ENCODE data around the gene PARD6B. TPM values are rescaled to one million over a fixed set of nuclear protein-coding genes. Genes with fewer than 3 reads are reported as not detected.
A peak's percentile ranks its signal among the peaks of the same experiment; 100 is the strongest.

Gene PARD6B
- total and polyA plus RNA-seq, 2 of the 13 experiments (the other 11 are each of a cell fraction or from before 2014, with no cell fraction given), result 6.9 to 22.2 TPM

DNA sequence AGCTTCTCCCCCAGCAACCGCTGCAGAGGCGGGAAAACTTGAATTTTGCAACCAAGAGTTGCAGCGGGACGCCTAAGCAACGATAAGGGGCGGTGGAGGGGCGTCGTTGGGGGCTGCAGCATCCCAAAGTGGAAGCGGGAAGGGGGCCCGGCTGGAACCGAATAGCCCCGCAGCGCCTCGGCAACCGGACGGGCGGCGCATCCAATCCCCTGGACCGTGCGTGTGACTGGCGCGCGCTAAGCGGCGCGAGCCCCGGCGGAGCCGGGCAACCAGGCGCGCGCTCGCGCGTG lies 670 bp upstream of the PARD6B start (continued):
- TF ChIP-seq, protein P1, sequence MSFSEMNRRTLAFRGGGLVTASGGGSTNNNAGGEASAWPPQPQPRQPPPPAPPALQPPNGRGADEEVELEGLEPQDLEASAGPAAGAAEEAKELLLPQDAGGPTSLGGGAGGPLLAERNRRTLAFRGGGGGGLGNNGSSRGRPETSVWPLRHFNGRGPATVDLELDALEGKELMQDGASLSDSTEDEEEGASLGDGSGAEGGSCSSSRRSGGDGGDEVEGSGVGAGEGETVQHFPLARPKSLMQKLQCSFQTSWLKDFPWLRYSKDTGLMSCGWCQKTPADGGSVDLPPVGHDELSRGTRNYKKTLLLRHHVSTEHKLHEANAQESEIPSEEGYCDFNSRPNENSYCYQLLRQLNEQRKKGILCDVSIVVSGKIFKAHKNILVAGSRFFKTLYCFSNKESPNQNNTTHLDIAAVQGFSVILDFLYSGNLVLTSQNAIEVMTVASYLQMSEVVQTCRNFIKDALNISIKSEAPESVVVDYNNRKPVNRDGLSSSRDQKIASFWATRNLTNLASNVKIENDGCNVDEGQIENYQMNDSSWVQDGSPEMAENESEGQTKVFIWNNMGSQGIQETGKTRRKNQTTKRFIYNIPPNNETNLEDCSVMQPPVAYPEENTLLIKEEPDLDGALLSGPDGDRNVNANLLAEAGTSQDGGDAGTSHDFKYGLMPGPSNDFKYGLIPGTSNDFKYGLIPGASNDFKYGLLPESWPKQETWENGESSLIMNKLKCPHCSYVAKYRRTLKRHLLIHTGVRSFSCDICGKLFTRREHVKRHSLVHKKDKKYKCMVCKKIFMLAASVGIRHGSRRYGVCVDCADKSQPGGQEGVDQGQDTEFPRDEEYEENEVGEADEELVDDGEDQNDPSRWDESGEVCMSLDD (CRISPR knock-in tag; IDR thresholded peaks at IDR 0.05; ENCODE audit: borderline replicate concordance), result no peak
- TF ChIP-seq ZNF558 (CRISPR knock-in tag; IDR thresholded peaks at IDR 0.05; ENCODE audit: borderline replicate concordance), result 0 out of 2 replicates have a peak, but pooled peaks have one; percentile 3
- TF ChIP-seq POLR2A (IDR thresholded peaks at IDR 0.05; ENCODE audit: insufficient read depth in 1 of 2, low read depth in 2 of 2, low read length in 2 of 2), result peak in 1 of 2 experiments; percentile 82; a peak in 2 of 4 replicates
- TF ChIP-seq, protein P2, sequence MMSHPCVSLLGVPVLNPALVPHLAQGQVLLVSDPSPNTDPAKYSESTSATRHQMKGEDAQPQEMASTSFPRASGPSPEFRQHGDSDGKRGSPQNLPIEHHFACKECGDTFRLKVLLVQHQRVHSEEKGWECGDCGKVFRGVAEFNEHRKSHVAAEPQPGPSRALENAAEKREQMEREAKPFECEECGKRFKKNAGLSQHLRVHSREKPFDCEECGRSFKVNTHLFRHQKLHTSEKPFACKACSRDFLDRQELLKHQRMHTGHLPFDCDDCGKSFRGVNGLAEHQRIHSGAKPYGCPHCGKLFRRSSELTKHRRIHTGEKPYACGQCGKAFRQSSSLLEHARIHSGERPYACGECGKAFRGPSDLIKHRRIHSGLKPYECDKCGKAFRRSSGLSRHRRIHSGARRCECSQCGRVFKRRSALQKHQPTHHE (CRISPR knock-in tag; IDR thresholded peaks at IDR 0.05; ENCODE audit: borderline replicate concordance), result 0 out of 2 replicates have a peak, but pooled peaks have one; percentile 70
- peak; percentile 76; the same call in 1 of the 2 replicates for TF ChIP-seq NFE2L1 (CRISPR knock-in tag; IDR thresholded peaks at IDR 0.05; ENCODE audit: borderline replicate concordance)
- peak; percentile 80; the same call in 1 of the 2 replicates for TF ChIP-seq ZNF292 (CRISPR knock-in tag; IDR thresholded peaks at IDR 0.05; ENCODE audit: borderline replicate concordance, low read depth)
- TF ChIP-seq, protein P3, sequence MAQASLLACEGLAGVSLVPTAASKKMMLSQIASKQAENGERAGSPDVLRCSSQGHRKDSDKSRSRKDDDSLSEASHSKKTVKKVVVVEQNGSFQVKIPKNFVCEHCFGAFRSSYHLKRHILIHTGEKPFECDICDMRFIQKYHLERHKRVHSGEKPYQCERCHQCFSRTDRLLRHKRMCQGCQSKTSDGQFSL (CRISPR knock-in tag; IDR thresholded peaks at IDR 0.05), result peak; percentile 77
- TF ChIP-seq, protein P4, sequence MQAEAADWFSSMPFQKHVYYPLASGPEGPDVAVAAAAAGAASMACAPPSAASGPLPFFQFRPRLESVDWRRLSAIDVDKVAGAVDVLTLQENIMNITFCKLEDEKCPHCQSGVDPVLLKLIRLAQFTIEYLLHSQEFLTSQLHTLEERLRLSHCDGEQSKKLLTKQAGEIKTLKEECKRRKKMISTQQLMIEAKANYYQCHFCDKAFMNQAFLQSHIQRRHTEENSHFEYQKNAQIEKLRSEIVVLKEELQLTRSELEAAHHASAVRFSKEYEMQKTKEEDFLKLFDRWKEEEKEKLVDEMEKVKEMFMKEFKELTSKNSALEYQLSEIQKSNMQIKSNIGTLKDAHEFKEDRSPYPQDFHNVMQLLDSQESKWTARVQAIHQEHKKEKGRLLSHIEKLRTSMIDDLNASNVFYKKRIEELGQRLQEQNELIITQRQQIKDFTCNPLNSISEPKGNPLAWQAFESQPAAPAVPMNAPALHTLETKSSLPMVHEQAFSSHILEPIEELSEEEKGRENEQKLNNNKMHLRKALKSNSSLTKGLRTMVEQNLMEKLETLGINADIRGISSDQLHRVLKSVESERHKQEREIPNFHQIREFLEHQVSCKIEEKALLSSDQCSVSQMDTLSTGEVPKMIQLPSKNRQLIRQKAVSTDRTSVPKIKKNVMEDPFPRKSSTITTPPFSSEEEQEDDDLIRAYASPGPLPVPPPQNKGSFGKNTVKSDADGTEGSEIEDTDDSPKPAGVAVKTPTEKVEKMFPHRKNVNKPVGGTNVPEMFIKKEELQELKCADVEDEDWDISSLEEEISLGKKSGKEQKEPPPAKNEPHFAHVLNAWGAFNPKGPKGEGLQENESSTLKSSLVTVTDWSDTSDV (CRISPR knock-in tag; IDR thresholded peaks at IDR 0.05), result 0 out of 2 replicates have a peak, but pooled peaks have one; percentile 83
- 0 out of 2 replicates have a peak, but pooled peaks have one; percentile 11 for TF ChIP-seq ZNF205 (CRISPR knock-in tag; IDR thresholded peaks at IDR 0.05)
- TF ChIP-seq, protein P5, sequence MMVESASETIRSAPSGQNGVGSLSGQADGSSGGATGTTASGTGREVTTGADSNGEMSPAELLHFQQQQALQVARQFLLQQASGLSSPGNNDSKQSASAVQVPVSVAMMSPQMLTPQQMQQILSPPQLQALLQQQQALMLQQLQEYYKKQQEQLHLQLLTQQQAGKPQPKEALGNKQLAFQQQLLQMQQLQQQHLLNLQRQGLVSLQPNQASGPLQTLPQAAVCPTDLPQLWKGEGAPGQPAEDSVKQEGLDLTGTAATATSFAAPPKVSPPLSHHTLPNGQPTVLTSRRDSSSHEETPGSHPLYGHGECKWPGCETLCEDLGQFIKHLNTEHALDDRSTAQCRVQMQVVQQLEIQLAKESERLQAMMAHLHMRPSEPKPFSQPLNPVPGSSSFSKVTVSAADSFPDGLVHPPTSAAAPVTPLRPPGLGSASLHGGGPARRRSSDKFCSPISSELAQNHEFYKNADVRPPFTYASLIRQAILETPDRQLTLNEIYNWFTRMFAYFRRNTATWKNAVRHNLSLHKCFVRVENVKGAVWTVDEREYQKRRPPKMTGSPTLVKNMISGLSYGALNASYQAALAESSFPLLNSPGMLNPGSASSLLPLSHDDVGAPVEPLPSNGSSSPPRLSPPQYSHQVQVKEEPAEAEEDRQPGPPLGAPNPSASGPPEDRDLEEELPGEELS (CRISPR knock-in tag; IDR thresholded peaks at IDR 0.05), result peak; percentile 48
- TF ChIP-seq BORCS8-MEF2B (CRISPR knock-in tag; IDR thresholded peaks at IDR 0.05), result peak; percentile 82
- TF ChIP-seq, protein P6, sequence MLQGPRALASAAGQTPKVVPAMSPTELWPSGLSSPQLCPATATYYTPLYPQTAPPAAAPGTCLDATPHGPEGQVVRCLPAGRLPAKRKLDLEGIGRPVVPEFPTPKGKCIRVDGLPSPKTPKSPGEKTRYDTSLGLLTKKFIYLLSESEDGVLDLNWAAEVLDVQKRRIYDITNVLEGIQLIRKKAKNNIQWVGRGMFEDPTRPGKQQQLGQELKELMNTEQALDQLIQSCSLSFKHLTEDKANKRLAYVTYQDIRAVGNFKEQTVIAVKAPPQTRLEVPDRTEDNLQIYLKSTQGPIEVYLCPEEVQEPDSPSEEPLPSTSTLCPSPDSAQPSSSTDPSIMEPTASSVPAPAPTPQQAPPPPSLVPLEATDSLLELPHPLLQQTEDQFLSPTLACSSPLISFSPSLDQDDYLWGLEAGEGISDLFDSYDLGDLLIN (CRISPR knock-in tag; IDR thresholded peaks at IDR 0.05; ENCODE audit: borderline replicate concordance), result peak; percentile 74; the same call in 1 of the 2 replicates
- TF ChIP-seq, protein P7, sequence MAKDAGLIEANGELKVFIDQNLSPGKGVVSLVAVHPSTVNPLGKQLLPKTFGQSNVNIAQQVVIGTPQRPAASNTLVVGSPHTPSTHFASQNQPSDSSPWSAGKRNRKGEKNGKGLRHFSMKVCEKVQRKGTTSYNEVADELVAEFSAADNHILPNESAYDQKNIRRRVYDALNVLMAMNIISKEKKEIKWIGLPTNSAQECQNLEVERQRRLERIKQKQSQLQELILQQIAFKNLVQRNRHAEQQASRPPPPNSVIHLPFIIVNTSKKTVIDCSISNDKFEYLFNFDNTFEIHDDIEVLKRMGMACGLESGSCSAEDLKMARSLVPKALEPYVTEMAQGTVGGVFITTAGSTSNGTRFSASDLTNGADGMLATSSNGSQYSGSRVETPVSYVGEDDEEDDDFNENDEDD (CRISPR knock-in tag; IDR thresholded peaks at IDR 0.05; ENCODE audit: borderline replicate concordance), result 0 out of 2 replicates have a peak, but pooled peaks have one; percentile 64
- 0 out of 2 replicates have a peak, but pooled peaks have one; percentile 15 for TF ChIP-seq DPF2 (CRISPR knock-in tag; IDR thresholded peaks at IDR 0.05; ENCODE audit: borderline replicate concordance, low read depth)
- TF ChIP-seq KMT2A (CRISPR knock-in tag; IDR thresholded peaks at IDR 0.05), result 0 out of 2 replicates have a peak, but pooled peaks have one; percentile 14
- peak; percentile 67; the same call in 1 of the 2 replicates for TF ChIP-seq RFXAP (CRISPR knock-in tag; IDR thresholded peaks at IDR 0.05; ENCODE audit: borderline replicate concordance)
- TF ChIP-seq EED (CRISPR knock-in tag; IDR thresholded peaks at IDR 0.05), result no peak; the same call in 1 of the 2 replicates

Data from HepG2 (cell line).